ENCODE measurements around the gene MEGF9. TPM values are rescaled to one million over a fixed set of nuclear protein-coding genes. Genes with fewer than 3 reads are reported as not detected.

MEGF9 gene
- total RNA-seq, 1 experiment from 2014 or later = 12.2 TPM

GRCh38 chr9:120713257-120714087 lies 798 bp downstream of the MEGF9 start:
- Histone ChIP-seq H3K27ac (ENCODE audit: low read depth, low read length, poor library complexity, severe bottlenecking) (peak overlapping the region; percentile 90), H3K4me1 (ENCODE audit: insufficient read depth, low read length, poor library complexity, severe bottlenecking) (peaks cover 46% of the 10 kb centered on the region), H3K9me3 (ENCODE audit: low read depth, low read length, poor library complexity, severe bottlenecking) (no peaks in the 10 kb centered on the region), H3K36me3 (ENCODE audit: insufficient read depth, low read length, poor library complexity, severe bottlenecking) (no peaks in the 10 kb centered on the region), H3K4me3 (ENCODE audit: low read depth, low read length, poor library complexity, severe bottlenecking) (peak overlapping the region; percentile 78), H3K27me3 (replicated peaks; ENCODE audit: insufficient read depth, low read depth, low read length, poor library complexity) (no peaks in the 10 kb centered on the region)
- intact Hi-C loops (cut with micrococcal nuclease; ENCODE audit: unreplicated experiment) = loop anchor here (5.0 kb wide), 1 partner anchor 91 kb away; no protein-coding TSS in a partner anchor
- TF ChIP-seq EZH2 (IDR thresholded peaks at IDR 0.05; ENCODE audit: borderline replicate concordance, low read depth, low read length, poor library complexity, severe bottlenecking) (no peak), CTCF (conservative IDR thresholded peaks at IDR 0.05; ENCODE audit: low read depth, low read length) (no peak)
- DNase-seq (ENCODE audit: low spot score) = no peak
- no TSS peak for BruUV-seq (replicated peaks)
- POLR2A ChIA-PET (ENCODE audit: low non-redundant PET) = no interaction called here
- CTCF ChIA-PET = no interaction called here

- peak overlapping the region; percentile 78 for H3K4me3 ChIP-seq (ENCODE audit: low read depth, low read length, poor library complexity, severe bottlenecking)
- H3K27ac ChIP-seq (ENCODE audit: low read depth, low read length, poor library complexity, severe bottlenecking) = peak overlapping the region; percentile 54
- no peaks in the 10 kb centered on the region for H3K9me3 ChIP-seq (ENCODE audit: low read depth, low read length, poor library complexity, severe bottlenecking)
- DNase-seq (ENCODE audit: low spot score) = no peak
- no peaks in the 10 kb centered on the region for H3K36me3 ChIP-seq (ENCODE audit: insufficient read depth, low read length, poor library complexity, severe bottlenecking)
- BruUV-seq (replicated peaks) = TSS peak; percentile 43
- TF ChIP-seq EZH2 (IDR thresholded peaks at IDR 0.05; ENCODE audit: borderline replicate concordance, low read depth, low read length, poor library complexity, severe bottlenecking) (no peak), CTCF (conservative IDR thresholded peaks at IDR 0.05; ENCODE audit: low read depth, low read length) (no peak)
- intact Hi-C loops (cut with micrococcal nuclease; ENCODE audit: unreplicated experiment) = loop anchor here (5.0 kb wide), 1 partner anchor 90 kb away; no protein-coding TSS in a partner anchor
- peaks cover 46% of the 10 kb centered on the region for H3K4me1 ChIP-seq (ENCODE audit: insufficient read depth, low read length, poor library complexity, severe bottlenecking)
- ChIA-PET CTCF (interaction anchor here (0.6 kb wide), 1 partner anchor 87 kb away, joined by 3 read pairs; no protein-coding TSS in a partner anchor), POLR2A (ENCODE audit: low non-redundant PET) (no interaction called here)
- H3K27me3 ChIP-seq (replicated peaks; ENCODE audit: insufficient read depth, low read depth, low read length, poor library complexity) = no peaks in the 10 kb centered on the region
Measured at GRCh38 chr9:120712539-120713031, 1.7 kb downstream of the MEGF9 start.

GRCh38 chr9:120711841-120712538 lies 2.3 kb downstream of the MEGF9 start:
- intact Hi-C loops (cut with micrococcal nuclease; ENCODE audit: unreplicated experiment) = loop anchor here (5.0 kb wide), 1 partner anchor 90 kb away; no protein-coding TSS in a partner anchor

More at GRCh38 chr9:120711841-120712538, 2.3 kb downstream of the MEGF9 start:
- ChIA-PET CTCF (interaction anchor here (0.6 kb wide), 1 partner anchor 87 kb away, joined by 3 read pairs; no protein-coding TSS in a partner anchor), POLR2A (ENCODE audit: low non-redundant PET) (interaction anchor here (0.6 kb wide), 2 partner anchors 10 to 639 kb away, joined by 4 read pairs; no protein-coding TSS in a partner anchor)
- H3K27me3 ChIP-seq (replicated peaks; ENCODE audit: insufficient read depth, low read depth, low read length, poor library complexity) = no peaks in the 10 kb centered on the region
- BruUV-seq (replicated peaks) = no TSS peak
- no peaks in the 10 kb centered on the region for H3K36me3 ChIP-seq (ENCODE audit: insufficient read depth, low read length, poor library complexity, severe bottlenecking)
- peak overlapping the region; percentile 54 for H3K27ac ChIP-seq (ENCODE audit: low read depth, low read length, poor library complexity, severe bottlenecking)
- peaks cover 46% of the 10 kb centered on the region for H3K4me1 ChIP-seq (ENCODE audit: insufficient read depth, low read length, poor library complexity, severe bottlenecking)
- DNase-seq (ENCODE audit: low spot score) = no peak
- no peaks in the 10 kb centered on the region for H3K9me3 ChIP-seq (ENCODE audit: low read depth, low read length, poor library complexity, severe bottlenecking)
- TF ChIP-seq EZH2 (IDR thresholded peaks at IDR 0.05; ENCODE audit: borderline replicate concordance, low read depth, low read length, poor library complexity, severe bottlenecking) (no peak), CTCF (conservative IDR thresholded peaks at IDR 0.05; ENCODE audit: low read depth, low read length) (no peak)
- H3K4me3 ChIP-seq (ENCODE audit: low read depth, low read length, poor library complexity, severe bottlenecking) = peak overlapping the region; percentile 78
